Suprapubic skin (tissue), 4 donors: ENCODE measurements around the gene LRP1B.

Source experiments
- CTCF ChIP-seq, 2 donors: fragments of 200-600 bp in 1 of 2; fragments of 450-650 bp in 1 of 2; sonication (generic) in 1 of 2; IDR thresholded peaks; one replicate each; pipeline ENCODE4 v1.5.1; 2016 to 2019; ENCODE audit warnings: antibody characterized with exemption in 2 of 2, mild to moderate bottlenecking in 1 of 2, moderate library complexity in 1 of 2
- POLR2A ChIP-seq, 2 donors: fragments of 450-650 bp; IDR thresholded peaks; one replicate each; pipeline ENCODE4 v1.6.1; 2017; ENCODE audit warnings: antibody characterized with exemption in 2 of 2, mild to moderate bottlenecking in 2 of 2, moderate library complexity in 2 of 2
- POLR2AphosphoS5 ChIP-seq, 3 donors: sonication (generic); formaldehyde crosslinking; IDR thresholded peaks; one replicate each; pipeline ENCODE4 v1.6.1; 2017; ENCODE audit warnings: antibody characterized with exemption in 3 of 3

DNA sequence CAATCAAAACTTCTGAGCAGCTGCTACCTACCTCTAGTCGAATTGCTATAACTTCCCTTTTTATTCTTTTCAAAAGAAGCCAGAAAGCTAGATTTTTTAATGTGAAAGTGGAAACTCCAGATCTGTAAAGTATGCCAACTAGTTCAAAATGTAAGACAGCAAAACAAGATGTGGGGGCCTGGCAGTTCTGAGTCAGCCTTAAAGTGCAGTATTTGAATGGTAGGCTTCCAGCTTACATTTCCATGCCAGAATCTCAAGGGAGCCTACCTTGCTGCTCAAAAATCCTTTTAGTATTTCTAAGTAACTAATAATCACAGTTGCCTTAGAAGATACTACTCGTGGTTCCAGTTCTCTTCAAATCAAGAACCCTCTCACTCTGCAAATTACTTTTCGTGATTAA is 1288.7 kb downstream of the LRP1B start:
- TF ChIP-seq CTCF (IDR thresholded peaks at IDR 0.05) (no peak), POLR2AphosphoS5 (IDR thresholded peaks at IDR 0.05) (no peak), POLR2A (IDR thresholded peaks at IDR 0.05) (no peak)
